BE2C (cell line): Measurements from ENCODE around the gene TLR9.

Experiments
- DNase-seq: peaks from one replicate; pipeline ENCODE4 v3.0.0-alpha.2; 2020
- H3K27me3 ChIP-seq: fragments of 250-450 bp; sonication (Bioruptor Pico); 2 replicates; pipeline ENCODE4 v1.5.1; 2020; ENCODE audit warnings: mild to moderate bottlenecking
- H3K36me3 ChIP-seq: fragments of 250-450 bp; sonication (Bioruptor Pico); 2 replicates; pipeline ENCODE4 v1.5.1; 2020; ENCODE audit warnings: mild to moderate bottlenecking
- H3K4me1 ChIP-seq: fragments of 250-450 bp; sonication (Bioruptor Pico); 2 replicates; pipeline ENCODE4 v1.5.1; 2020
- H3K4me3 ChIP-seq: 2 replicates; pipeline ENCODE4 v1.5.1; 2011; ENCODE audit warnings: low read depth, low read length
- H3K9me3 ChIP-seq: fragments of 250-450 bp; sonication (Bioruptor Pico); 2 replicates; pipeline ENCODE4 v1.5.1; 2020
- CTCF ChIP-seq: IDR thresholded peaks from 2 replicates; pipeline ENCODE4 v1.5.1; 2012; ENCODE audit warnings: mild to moderate bottlenecking, low read depth, low read length

TLR9 gene

GRCh38 chr3:52256159-52256558 is 30.7 kb upstream of the TLR9 start:
- no peaks in the 10 kb centered on the region for H3K27me3 ChIP-seq
- no peak for TF ChIP-seq CTCF
- H3K9me3 ChIP-seq, result no peaks in the 10 kb centered on the region
- H3K4me3 ChIP-seq, result no peak overlapping the region
- H3K4me1 ChIP-seq, result no peaks in the 10 kb centered on the region
- H3K36me3 ChIP-seq, result peaks cover 58% of the 10 kb centered on the region
- DNase-seq, result no peak

- no peak for DNase-seq
- no peak for TF ChIP-seq CTCF
- peaks cover 45% of the 10 kb centered on the region for H3K36me3 ChIP-seq
Observed at GRCh38 chr3:52254608-52255007, 29.2 kb upstream of the TLR9 start.

GRCh38 chr3:52253314-52254304 is 28.2 kb upstream of the TLR9 start:
- no peak for DNase-seq
- peaks cover 35% of the 10 kb centered on the region for H3K36me3 ChIP-seq
- H3K9me3 ChIP-seq, result no peaks in the 10 kb centered on the region
- no peak for TF ChIP-seq CTCF
- H3K27me3 ChIP-seq, result no peaks in the 10 kb centered on the region
- H3K4me1 ChIP-seq, result no peaks in the 10 kb centered on the region
- H3K4me3 ChIP-seq, result no peak overlapping the region

More at GRCh38 chr3:52254608-52255007, 29.2 kb upstream of the TLR9 start:
- Histone ChIP-seq H3K9me3 (no peaks in the 10 kb centered on the region), H3K4me1 (no peaks in the 10 kb centered on the region), H3K4me3 (no peak overlapping the region), H3K27me3 (no peaks in the 10 kb centered on the region)

- no peaks in the 10 kb centered on the region for H3K27me3 ChIP-seq
- no peak for DNase-seq
- TF ChIP-seq CTCF, result no peak
- H3K9me3 ChIP-seq, result no peaks in the 10 kb centered on the region
- no peak overlapping the region for H3K4me3 ChIP-seq
- H3K36me3 ChIP-seq, result peaks cover 11% of the 10 kb centered on the region
- H3K4me1 ChIP-seq, result no peaks in the 10 kb centered on the region
Observed at GRCh38 chr3:52250122-52250521, 24.7 kb upstream of the TLR9 start.

GRCh38 chr3:52249683-52250082 is 24.2 kb upstream of the TLR9 start:
- H3K4me1 ChIP-seq, result no peaks in the 10 kb centered on the region
- no peak for DNase-seq
- H3K27me3 ChIP-seq, result no peaks in the 10 kb centered on the region
- H3K9me3 ChIP-seq, result no peaks in the 10 kb centered on the region
- H3K4me3 ChIP-seq, result no peak overlapping the region
- no peak for TF ChIP-seq CTCF
- H3K36me3 ChIP-seq, result peaks cover 11% of the 10 kb centered on the region
